PC-3 (cell line): ENCODE data around the gene PRDM8.

Experiments used
- EZH2 ChIP-seq: fragments of 300-600 bp; sonication (generic); IDR thresholded peaks from one replicate; pipeline ENCODE4 v1.6.1; 2017; ENCODE audit warnings: antibody characterized with exemption, mild to moderate bottlenecking, low read length; ENCODE audit not compliant: unreplicated experiment
- EZH2phosphoT487 ChIP-seq: fragments of 300-600 bp; sonication (generic); IDR thresholded peaks from 2 replicates; pipeline ENCODE4 v1.6.1; 2018; ENCODE audit warnings: mild to moderate bottlenecking, antibody characterized with exemption, low read length, borderline replicate concordance
- TF ChIP-seq, protein P1 (sequence below): fragments of 300-600 bp; sonication (generic); conservative IDR thresholded peaks from 2 replicates; pipeline ENCODE4 v1.5.1; 2017; ENCODE audit warnings: antibody characterized with exemption, low read depth, mild to moderate bottlenecking, low read length

DNA sequence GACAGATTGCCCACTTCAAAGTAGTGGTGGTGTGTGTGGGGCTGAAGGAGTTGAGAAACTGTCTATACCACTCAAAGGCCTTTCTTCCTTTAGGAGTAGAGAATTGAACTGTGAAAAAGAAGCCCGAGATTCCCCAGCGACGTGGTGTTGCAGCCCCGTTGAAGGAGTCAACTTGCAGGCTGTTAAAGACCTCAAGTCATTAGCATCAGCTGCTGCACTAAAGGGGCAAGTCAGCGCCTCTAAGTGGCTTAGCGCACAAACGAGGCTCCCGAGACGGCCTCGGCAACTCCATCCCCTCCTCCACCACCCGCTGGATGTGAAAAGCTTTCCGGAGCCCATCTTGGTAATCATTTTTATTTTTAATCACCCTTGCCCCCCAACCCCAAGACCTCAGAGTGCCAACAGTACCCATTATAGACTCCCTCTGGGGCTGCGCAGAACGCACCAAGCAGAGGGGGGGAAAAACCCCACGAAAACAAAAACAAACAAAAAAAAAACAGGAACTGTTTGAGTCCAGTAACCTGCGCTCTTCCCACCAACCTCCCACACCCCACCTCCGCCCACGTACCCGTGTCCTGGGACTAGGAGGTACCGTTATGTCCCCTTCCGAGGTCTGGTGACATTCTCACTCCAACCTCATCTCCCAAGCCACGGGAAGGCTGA, 913 bp upstream of the PRDM8 start:
- TF ChIP-seq, protein P1, sequence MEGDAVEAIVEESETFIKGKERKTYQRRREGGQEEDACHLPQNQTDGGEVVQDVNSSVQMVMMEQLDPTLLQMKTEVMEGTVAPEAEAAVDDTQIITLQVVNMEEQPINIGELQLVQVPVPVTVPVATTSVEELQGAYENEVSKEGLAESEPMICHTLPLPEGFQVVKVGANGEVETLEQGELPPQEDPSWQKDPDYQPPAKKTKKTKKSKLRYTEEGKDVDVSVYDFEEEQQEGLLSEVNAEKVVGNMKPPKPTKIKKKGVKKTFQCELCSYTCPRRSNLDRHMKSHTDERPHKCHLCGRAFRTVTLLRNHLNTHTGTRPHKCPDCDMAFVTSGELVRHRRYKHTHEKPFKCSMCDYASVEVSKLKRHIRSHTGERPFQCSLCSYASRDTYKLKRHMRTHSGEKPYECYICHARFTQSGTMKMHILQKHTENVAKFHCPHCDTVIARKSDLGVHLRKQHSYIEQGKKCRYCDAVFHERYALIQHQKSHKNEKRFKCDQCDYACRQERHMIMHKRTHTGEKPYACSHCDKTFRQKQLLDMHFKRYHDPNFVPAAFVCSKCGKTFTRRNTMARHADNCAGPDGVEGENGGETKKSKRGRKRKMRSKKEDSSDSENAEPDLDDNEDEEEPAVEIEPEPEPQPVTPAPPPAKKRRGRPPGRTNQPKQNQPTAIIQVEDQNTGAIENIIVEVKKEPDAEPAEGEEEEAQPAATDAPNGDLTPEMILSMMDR, result no peak
- TF ChIP-seq EZH2 (no peak), EZH2phosphoT487 (no peak)
